BLaER1 treated with 17β-estradiol and CSF1 and Interleukin-3, amounts not matched to agents 10 nM and 100 nM (cell line): ENCODE results near the gene LMO2.

Experiments
- H3K27ac ChIP-seq, 11 experiments: shearing (Covaris generic); formaldehyde crosslinking; 2 replicates each; pipeline ENCODE4 v1.8.1; 2022
- H3K27me3 ChIP-seq, 11 experiments: shearing (Covaris generic); formaldehyde crosslinking; 2 replicates each; pipeline ENCODE4 v1.8.1; 2022
- H3K36me3 ChIP-seq, 11 experiments: shearing (Covaris generic); formaldehyde crosslinking; 2 replicates each; pipeline ENCODE4 v1.8.1; 2022
- H3K4me1 ChIP-seq, 10 experiments: shearing (Covaris generic); formaldehyde crosslinking; 2 replicates each; pipeline ENCODE4 v1.8.1; 2022
- H3K4me2 ChIP-seq, 11 experiments: shearing (Covaris generic); formaldehyde crosslinking; 2 replicates each; pipeline ENCODE4 v1.8.1; 2022
- H3K4me3 ChIP-seq, 10 experiments: shearing (Covaris generic); formaldehyde crosslinking; 2 replicates each; pipeline ENCODE4 v1.8.1; 2022
- H3K9ac ChIP-seq, 11 experiments: shearing (Covaris generic); formaldehyde crosslinking; 2 replicates each; pipeline ENCODE4 v1.8.1; 2022
- H3K9me3 ChIP-seq, 11 experiments: shearing (Covaris generic); formaldehyde crosslinking; replicated peaks in 1 of 11; 2 replicates each; pipeline ENCODE4 v1.8.1; 2022
- H4K20me1 ChIP-seq, 11 experiments: shearing (Covaris generic); formaldehyde crosslinking; 2 replicates each; pipeline ENCODE4 v1.8.1; 2022
- Cebpa-rat ChIP-seq, 11 experiments: shearing (Covaris generic); IDR thresholded peaks; 2 replicates each; pipeline ENCODE4 v1.8.1; 2022

Gene LMO2

GRCh38 chr11:33912405-33913361 lies 20.8 kb upstream of the LMO2 start:
- 0 out of 22 replicates have a peak, but pooled peaks cover 0 to 9% (median 0%) of the 10 kb centered on the region in 11 experiments for H3K27me3 ChIP-seq
- H3K4me1 ChIP-seq = peaks cover 9 to 86% (median 42%) of the 10 kb centered on the region in 10 experiments
- no peaks in the 10 kb centered on the region for H4K20me1 ChIP-seq
- H3K4me2 ChIP-seq = peak overlapping the region; percentile 44 to 87 (median 65)
- H3K36me3 ChIP-seq = peaks cover 0 to 2% (median 0%) of the 10 kb centered on the region in 11 experiments; a peak in 1 of 22 replicates
- peak in 9 of 11 experiments; percentile 31 to 83 (median 62); a peak in 12 of 22 replicates for TF ChIP-seq Cebpa-rat (IDR thresholded peaks at IDR 0.05)
- H3K27ac ChIP-seq = peak overlapping the region; percentile 62 to 92 (median 76)
- H3K4me3 ChIP-seq = no peak overlapping the region
- H3K9ac ChIP-seq = peak overlapping the region in 10 of 11 experiments; percentile 19 to 78 (median 60); a peak in 16 of 22 replicates
- H3K9me3 ChIP-seq = peaks cover 12 to 39% (median 20%) of the 10 kb centered on the region in 11 experiments

- no peak for TF ChIP-seq Cebpa-rat (IDR thresholded peaks at IDR 0.05)
- Histone ChIP-seq H3K27me3 (no peaks in the 10 kb centered on the region), H4K20me1 (no peaks in the 10 kb centered on the region), H3K9ac (no peak overlapping the region), H3K36me3 (no peaks in the 10 kb centered on the region), H3K4me2 (peak overlapping the region in 6 of 11 experiments; percentile 35 to 87 (median 80); a peak in 10 of 22 replicates), H3K4me3 (no peak overlapping the region), H3K27ac (peak overlapping the region in 3 of 11 experiments; percentile 84 to 92 (median 91); a peak in 5 of 22 replicates), H3K9me3 (peaks cover 3 to 27% (median 12%) of the 10 kb centered on the region in 11 experiments; a peak in 18 of 22 replicates), H3K4me1 (peaks cover 16 to 99% (median 55%) of the 10 kb centered on the region in 10 experiments)
Measured at GRCh38 chr11:33910958-33911339, 19.1 kb upstream of the LMO2 start.

- Histone ChIP-seq H3K27ac (peak overlapping the region in 3 of 11 experiments; percentile 84 to 92 (median 91); a peak in 3 of 22 replicates), H3K27me3 (no peaks in the 10 kb centered on the region), H3K4me3 (no peak overlapping the region), H3K9ac (no peak overlapping the region), H3K4me2 (peak overlapping the region in 6 of 11 experiments; percentile 13 to 87 (median 80); a peak in 10 of 22 replicates), H4K20me1 (no peaks in the 10 kb centered on the region), H3K36me3 (0 out of 22 replicates have a peak, but pooled peaks cover 0 to 5% (median 0%) of the 10 kb centered on the region in 11 experiments), H3K9me3 (peaks cover 3 to 27% (median 16%) of the 10 kb centered on the region in 11 experiments; a peak in 18 of 22 replicates), H3K4me1 (peaks cover 16 to 97% (median 55%) of the 10 kb centered on the region in 10 experiments)
- no peak for TF ChIP-seq Cebpa-rat (IDR thresholded peaks at IDR 0.05)
Measured at GRCh38 chr11:33910296-33910957, 18.6 kb upstream of the LMO2 start.

GRCh38 chr11:33909552-33909951 lies 17.7 kb upstream of the LMO2 start:
- Histone ChIP-seq H3K9me3 (peaks cover 3 to 33% (median 20%) of the 10 kb centered on the region in 11 experiments; a peak in 18 of 22 replicates), H3K36me3 (0 out of 22 replicates have a peak, but pooled peaks cover 0 to 5% (median 0%) of the 10 kb centered on the region in 11 experiments), H3K4me2 (peak overlapping the region in 4 of 11 experiments; percentile 81 to 87 (median 82); a peak in 9 of 22 replicates), H3K4me3 (no peak overlapping the region), H3K27me3 (no peaks in the 10 kb centered on the region), H3K27ac (peak overlapping the region in 1 of 11 experiments; percentile 92; a peak in 2 of 22 replicates), H3K4me1 (peaks cover 16 to 90% (median 55%) of the 10 kb centered on the region in 10 experiments), H4K20me1 (no peaks in the 10 kb centered on the region), H3K9ac (no peak overlapping the region; a peak in 1 of 22 replicates)
- no peak for TF ChIP-seq Cebpa-rat (IDR thresholded peaks at IDR 0.05)

GRCh38 chr11:33909150-33909549 lies 17.3 kb upstream of the LMO2 start:
- no peaks in the 10 kb centered on the region for H3K27me3 ChIP-seq
- no peak overlapping the region for H3K4me3 ChIP-seq
- H3K4me1 ChIP-seq = peaks cover 16 to 88% (median 51%) of the 10 kb centered on the region in 10 experiments
- H3K27ac ChIP-seq = peak overlapping the region in 4 of 11 experiments; percentile 7 to 92 (median 50); a peak in 4 of 22 replicates
- H3K4me2 ChIP-seq = peak overlapping the region in 5 of 11 experiments; percentile 51 to 87 (median 81); a peak in 10 of 22 replicates
- H3K9ac ChIP-seq = peak overlapping the region in 1 of 11 experiments; percentile 2; a peak in 1 of 22 replicates
- H3K36me3 ChIP-seq = 0 out of 22 replicates have a peak, but pooled peaks cover 0 to 5% (median 0%) of the 10 kb centered on the region in 11 experiments
- no peaks in the 10 kb centered on the region for H4K20me1 ChIP-seq
- H3K9me3 ChIP-seq = peaks cover 3 to 33% (median 18%) of the 10 kb centered on the region in 11 experiments; a peak in 18 of 22 replicates
- no peak for TF ChIP-seq Cebpa-rat (IDR thresholded peaks at IDR 0.05)

GRCh38 chr11:33907421-33907820 lies 15.5 kb upstream of the LMO2 start:
- no peak for TF ChIP-seq Cebpa-rat (IDR thresholded peaks at IDR 0.05)
- no peaks in the 10 kb centered on the region for H3K27me3 ChIP-seq
- peak overlapping the region in 6 of 11 experiments; percentile 30 to 70 (median 57); a peak in 10 of 22 replicates for H3K9ac ChIP-seq
- peak overlapping the region in 7 of 11 experiments; percentile 13 to 92 (median 67); a peak in 11 of 22 replicates for H3K27ac ChIP-seq
- H3K4me3 ChIP-seq = no peak overlapping the region; a peak in 1 of 20 replicates
- H3K4me1 ChIP-seq = peaks cover 11 to 84% (median 38%) of the 10 kb centered on the region in 10 experiments
- 0 out of 22 replicates have a peak, but pooled peaks cover 0 to 5% (median 0%) of the 10 kb centered on the region in 11 experiments for H3K36me3 ChIP-seq
- peaks cover 0 to 29% (median 11%) of the 10 kb centered on the region in 11 experiments; a peak in 16 of 22 replicates for H3K9me3 ChIP-seq
- H3K4me2 ChIP-seq = peak overlapping the region; percentile 37 to 87 (median 67); a peak in 21 of 22 replicates
- no peaks in the 10 kb centered on the region for H4K20me1 ChIP-seq

GRCh38 chr11:33906484-33907186 lies 14.8 kb upstream of the LMO2 start:
- Histone ChIP-seq H3K4me3 (no peak overlapping the region), H3K36me3 (0 out of 22 replicates have a peak, but pooled peaks cover 0 to 5% (median 0%) of the 10 kb centered on the region in 11 experiments), H3K9ac (peak overlapping the region in 4 of 11 experiments; percentile 49 to 70 (median 57); a peak in 6 of 22 replicates), H3K9me3 (peaks cover 0 to 35% (median 11%) of the 10 kb centered on the region in 11 experiments; a peak in 17 of 22 replicates), H3K4me1 (peaks cover 7 to 76% (median 30%) of the 10 kb centered on the region in 10 experiments; a peak in 18 of 20 replicates), H4K20me1 (no peaks in the 10 kb centered on the region), H3K27me3 (no peaks in the 10 kb centered on the region), H3K4me2 (peak overlapping the region; percentile 37 to 87 (median 67); a peak in 16 of 22 replicates), H3K27ac (peak overlapping the region in 6 of 11 experiments; percentile 13 to 92 (median 68); a peak in 9 of 22 replicates)
- no peak for TF ChIP-seq Cebpa-rat (IDR thresholded peaks at IDR 0.05)
